ENCODE results near the gene INTS3. TPM values are rescaled to one million over a fixed set of nuclear protein-coding genes. Genes with fewer than 3 reads are reported as not detected.

The INTS3 gene
- total RNA-seq, 1 donor from 2014 or later: 56.7 TPM

GRCh38 chr1:153767519-153767918 is 39.7 kb downstream of the INTS3 start:
- no peak for DNase-seq
- no peak for TF ChIP-seq CTCF (IDR thresholded peaks at IDR 0.05; ENCODE audit: partially characterized antibody, unreplicated experiment)
- peaks cover 13% of the 10 kb centered on the region for H3K4me1 Mint-ChIP-seq (ENCODE audit: low read depth, unreplicated experiment)
- H3K4me3 Mint-ChIP-seq (ENCODE audit: unreplicated experiment): no peak overlapping the region
- no peaks in the 10 kb centered on the region for H3K36me3 Mint-ChIP-seq (ENCODE audit: unreplicated experiment)
- H3K27ac Mint-ChIP-seq (ENCODE audit: unreplicated experiment): no peak overlapping the region
- no peaks in the 10 kb centered on the region for H3K27me3 Mint-ChIP-seq (ENCODE audit: unreplicated experiment)
- peaks cover 3% of the 10 kb centered on the region for H3K9me3 Mint-ChIP-seq (ENCODE audit: unreplicated experiment)

GRCh38 chr1:153768316-153769181 is 40.7 kb downstream of the INTS3 start:
- H3K9me3 Mint-ChIP-seq (ENCODE audit: unreplicated experiment): peaks cover 3% of the 10 kb centered on the region
- H3K4me3 Mint-ChIP-seq (ENCODE audit: unreplicated experiment): no peak overlapping the region
- no peak overlapping the region for H3K27ac Mint-ChIP-seq (ENCODE audit: unreplicated experiment)
- no peak for DNase-seq
- H3K4me1 Mint-ChIP-seq (ENCODE audit: low read depth, unreplicated experiment): peaks cover 13% of the 10 kb centered on the region
- no peaks in the 10 kb centered on the region for H3K27me3 Mint-ChIP-seq (ENCODE audit: unreplicated experiment)
- TF ChIP-seq CTCF (IDR thresholded peaks at IDR 0.05; ENCODE audit: partially characterized antibody, unreplicated experiment): no peak
- H3K36me3 Mint-ChIP-seq (ENCODE audit: unreplicated experiment): no peaks in the 10 kb centered on the region

GRCh38 chr1:153769221-153769620 is 41.4 kb downstream of the INTS3 start:
- no peak for TF ChIP-seq CTCF (IDR thresholded peaks at IDR 0.05; ENCODE audit: partially characterized antibody, unreplicated experiment)
- no peak overlapping the region for H3K4me3 Mint-ChIP-seq (ENCODE audit: unreplicated experiment)
- no peaks in the 10 kb centered on the region for H3K36me3 Mint-ChIP-seq (ENCODE audit: unreplicated experiment)
- H3K27ac Mint-ChIP-seq (ENCODE audit: unreplicated experiment): peak overlapping the region; percentile 59
- no peak for DNase-seq
- peaks cover 3% of the 10 kb centered on the region for H3K9me3 Mint-ChIP-seq (ENCODE audit: unreplicated experiment)
- peaks cover 15% of the 10 kb centered on the region for H3K4me1 Mint-ChIP-seq (ENCODE audit: low read depth, unreplicated experiment)
- H3K27me3 Mint-ChIP-seq (ENCODE audit: unreplicated experiment): peaks cover 2% of the 10 kb centered on the region

GRCh38 chr1:153770797-153771196 is 42.9 kb downstream of the INTS3 start:
- H3K4me3 Mint-ChIP-seq (ENCODE audit: unreplicated experiment): no peak overlapping the region
- DNase-seq: no peak
- H3K4me1 Mint-ChIP-seq (ENCODE audit: low read depth, unreplicated experiment): peaks cover 19% of the 10 kb centered on the region
- peaks cover 3% of the 10 kb centered on the region for H3K9me3 Mint-ChIP-seq (ENCODE audit: unreplicated experiment)
- no peaks in the 10 kb centered on the region for H3K36me3 Mint-ChIP-seq (ENCODE audit: unreplicated experiment)
- peaks cover 3% of the 10 kb centered on the region for H3K27me3 Mint-ChIP-seq (ENCODE audit: unreplicated experiment)
- TF ChIP-seq CTCF (IDR thresholded peaks at IDR 0.05; ENCODE audit: partially characterized antibody, unreplicated experiment): no peak
- peak overlapping the region; percentile 82 for H3K27ac Mint-ChIP-seq (ENCODE audit: unreplicated experiment)

GRCh38 chr1:153771261-153771660 is 43.4 kb downstream of the INTS3 start:
- peaks cover 3% of the 10 kb centered on the region for H3K9me3 Mint-ChIP-seq (ENCODE audit: unreplicated experiment)
- H3K27ac Mint-ChIP-seq (ENCODE audit: unreplicated experiment): peak overlapping the region; percentile 73
- no peak for DNase-seq
- H3K4me1 Mint-ChIP-seq (ENCODE audit: low read depth, unreplicated experiment): peaks cover 19% of the 10 kb centered on the region
- H3K4me3 Mint-ChIP-seq (ENCODE audit: unreplicated experiment): peak overlapping the region; percentile 49
- TF ChIP-seq CTCF (IDR thresholded peaks at IDR 0.05; ENCODE audit: partially characterized antibody, unreplicated experiment): no peak
- H3K36me3 Mint-ChIP-seq (ENCODE audit: unreplicated experiment): no peaks in the 10 kb centered on the region
- peaks cover 3% of the 10 kb centered on the region for H3K27me3 Mint-ChIP-seq (ENCODE audit: unreplicated experiment)
